ENCODE measurements around the gene MED29. TPM values are rescaled to one million over a fixed set of nuclear protein-coding genes. Genes with fewer than 3 reads are reported as not detected.

The MED29 gene
- total RNA-seq, 1 donor from 2014 or later = 28.2 TPM

DNA sequence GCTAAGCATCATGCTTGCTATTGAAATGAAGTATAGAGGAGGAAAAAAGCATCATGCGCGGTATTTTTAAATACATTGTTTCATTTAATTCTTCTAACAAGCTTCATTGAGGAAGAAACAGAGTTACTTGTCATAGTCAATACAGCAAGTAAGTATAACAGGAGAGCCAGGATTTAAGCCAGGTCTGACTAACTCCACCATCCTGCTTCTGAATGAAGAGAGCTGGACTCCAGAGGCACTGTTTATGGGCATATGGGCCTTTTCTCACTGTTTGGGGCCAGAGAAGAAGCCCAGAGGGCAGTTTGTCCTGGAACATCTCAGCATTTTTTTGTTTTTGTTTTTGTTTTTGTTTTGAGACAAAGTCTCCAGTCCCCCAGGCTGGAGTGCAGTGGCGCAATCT is 41.0 kb upstream of the MED29 start:
- peaks cover 66% of the 10 kb centered on the region for H3K79me2 ChIP-seq (ENCODE audit: low read depth)

DNA sequence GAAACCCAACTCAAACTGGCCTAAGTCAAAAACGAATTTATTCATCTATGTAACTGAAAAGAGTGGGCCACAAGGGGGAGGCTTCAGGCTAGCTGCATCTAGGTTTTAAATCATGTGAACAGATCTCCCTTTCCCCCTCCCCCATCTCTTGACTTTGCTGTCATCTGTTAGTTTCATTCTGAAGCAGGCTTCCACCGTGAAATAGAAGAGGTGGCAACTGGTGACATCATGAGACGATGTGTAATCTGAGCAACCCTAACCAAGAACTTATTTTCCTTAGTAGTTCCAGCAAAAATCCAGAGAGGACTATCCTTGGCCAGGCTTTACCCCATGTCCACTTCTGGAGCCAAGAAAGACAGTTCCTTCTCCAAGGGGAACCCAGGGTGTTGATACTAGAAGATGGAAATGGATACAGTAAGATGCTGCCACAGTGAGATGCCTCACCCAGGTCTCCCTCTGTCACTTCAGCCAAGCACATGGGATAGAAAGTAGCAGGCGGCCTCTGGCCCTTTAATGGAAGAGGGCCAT is 39.6 kb upstream of the MED29 start:
- H3K27me3 ChIP-seq = no peaks in the 10 kb centered on the region
- no peak overlapping the region for H2AFZ ChIP-seq (replicated peaks)
- DNase-seq (ENCODE audit: low spot score) = no peak
- H3K36me3 Mint-ChIP-seq = peaks cover 32% of the 10 kb centered on the region
- peaks cover 2% of the 10 kb centered on the region for H3F3A ChIP-seq (ENCODE audit: low read depth)
- H3K4me3 Mint-ChIP-seq = no peak overlapping the region
- H3K4me2 ChIP-seq = no peak overlapping the region
- peaks cover 52% of the 10 kb centered on the region for H3K79me2 ChIP-seq (ENCODE audit: low read depth)
- no peaks in the 10 kb centered on the region for H3K9me3 ChIP-seq (ENCODE audit: low read depth)
- no peaks in the 10 kb centered on the region for H3K36me3 ChIP-seq
- no peaks in the 10 kb centered on the region for H3K4me1 Mint-ChIP-seq
- peaks cover 90% of the 10 kb centered on the region for H4K20me1 ChIP-seq (ENCODE audit: low read depth)
- H3K9ac ChIP-seq = no peak overlapping the region
- no peaks in the 10 kb centered on the region for H3K4me1 ChIP-seq
- H3K27ac ChIP-seq = no peak overlapping the region
- H3K27ac Mint-ChIP-seq = no peak overlapping the region
- H3K27me3 Mint-ChIP-seq (ENCODE audit: insufficient read depth, low read depth) = no peaks in the 10 kb centered on the region
- TF ChIP-seq, protein P1, sequence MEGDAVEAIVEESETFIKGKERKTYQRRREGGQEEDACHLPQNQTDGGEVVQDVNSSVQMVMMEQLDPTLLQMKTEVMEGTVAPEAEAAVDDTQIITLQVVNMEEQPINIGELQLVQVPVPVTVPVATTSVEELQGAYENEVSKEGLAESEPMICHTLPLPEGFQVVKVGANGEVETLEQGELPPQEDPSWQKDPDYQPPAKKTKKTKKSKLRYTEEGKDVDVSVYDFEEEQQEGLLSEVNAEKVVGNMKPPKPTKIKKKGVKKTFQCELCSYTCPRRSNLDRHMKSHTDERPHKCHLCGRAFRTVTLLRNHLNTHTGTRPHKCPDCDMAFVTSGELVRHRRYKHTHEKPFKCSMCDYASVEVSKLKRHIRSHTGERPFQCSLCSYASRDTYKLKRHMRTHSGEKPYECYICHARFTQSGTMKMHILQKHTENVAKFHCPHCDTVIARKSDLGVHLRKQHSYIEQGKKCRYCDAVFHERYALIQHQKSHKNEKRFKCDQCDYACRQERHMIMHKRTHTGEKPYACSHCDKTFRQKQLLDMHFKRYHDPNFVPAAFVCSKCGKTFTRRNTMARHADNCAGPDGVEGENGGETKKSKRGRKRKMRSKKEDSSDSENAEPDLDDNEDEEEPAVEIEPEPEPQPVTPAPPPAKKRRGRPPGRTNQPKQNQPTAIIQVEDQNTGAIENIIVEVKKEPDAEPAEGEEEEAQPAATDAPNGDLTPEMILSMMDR (IDR thresholded peaks at IDR 0.05) = no peak
- no peak for TF ChIP-seq EZH2 (IDR thresholded peaks at IDR 0.05)
- TF ChIP-seq EZH2phosphoT487 (IDR thresholded peaks at IDR 0.05) = no peak
- no peak overlapping the region for H3K4me3 ChIP-seq
- no peaks in the 10 kb centered on the region for H3K9me3 Mint-ChIP-seq

More for the DNA sequence above, 41.0 kb upstream of the MED29 start:
- no peak for TF ChIP-seq EZH2phosphoT487 (IDR thresholded peaks at IDR 0.05)
- TF ChIP-seq, protein P1 (IDR thresholded peaks at IDR 0.05) = no peak
- no peak overlapping the region for H2AFZ ChIP-seq (replicated peaks)
- no peak overlapping the region for H3K4me2 ChIP-seq
- Mint-ChIP-seq H3K36me3 (peaks cover 21% of the 10 kb centered on the region), H3K4me3 (no peak overlapping the region), H3K27ac (no peak overlapping the region), H3K9me3 (no peaks in the 10 kb centered on the region), H3K4me1 (peaks cover 7% of the 10 kb centered on the region), H3K27me3 (ENCODE audit: insufficient read depth, low read depth) (no peaks in the 10 kb centered on the region)
- no peak overlapping the region for H3K4me3 ChIP-seq
- no peaks in the 10 kb centered on the region for H3K4me1 ChIP-seq
- no peak overlapping the region for H3K27ac ChIP-seq
- no peaks in the 10 kb centered on the region for H3K9me3 ChIP-seq (ENCODE audit: low read depth)
- peaks cover 2% of the 10 kb centered on the region for H3F3A ChIP-seq (ENCODE audit: low read depth)
- H3K27me3 ChIP-seq = no peaks in the 10 kb centered on the region
- no peak for DNase-seq (ENCODE audit: low spot score)
- peaks cover 90% of the 10 kb centered on the region for H4K20me1 ChIP-seq (ENCODE audit: low read depth)
- no peaks in the 10 kb centered on the region for H3K36me3 ChIP-seq
- no peak overlapping the region for H3K9ac ChIP-seq

DNA sequence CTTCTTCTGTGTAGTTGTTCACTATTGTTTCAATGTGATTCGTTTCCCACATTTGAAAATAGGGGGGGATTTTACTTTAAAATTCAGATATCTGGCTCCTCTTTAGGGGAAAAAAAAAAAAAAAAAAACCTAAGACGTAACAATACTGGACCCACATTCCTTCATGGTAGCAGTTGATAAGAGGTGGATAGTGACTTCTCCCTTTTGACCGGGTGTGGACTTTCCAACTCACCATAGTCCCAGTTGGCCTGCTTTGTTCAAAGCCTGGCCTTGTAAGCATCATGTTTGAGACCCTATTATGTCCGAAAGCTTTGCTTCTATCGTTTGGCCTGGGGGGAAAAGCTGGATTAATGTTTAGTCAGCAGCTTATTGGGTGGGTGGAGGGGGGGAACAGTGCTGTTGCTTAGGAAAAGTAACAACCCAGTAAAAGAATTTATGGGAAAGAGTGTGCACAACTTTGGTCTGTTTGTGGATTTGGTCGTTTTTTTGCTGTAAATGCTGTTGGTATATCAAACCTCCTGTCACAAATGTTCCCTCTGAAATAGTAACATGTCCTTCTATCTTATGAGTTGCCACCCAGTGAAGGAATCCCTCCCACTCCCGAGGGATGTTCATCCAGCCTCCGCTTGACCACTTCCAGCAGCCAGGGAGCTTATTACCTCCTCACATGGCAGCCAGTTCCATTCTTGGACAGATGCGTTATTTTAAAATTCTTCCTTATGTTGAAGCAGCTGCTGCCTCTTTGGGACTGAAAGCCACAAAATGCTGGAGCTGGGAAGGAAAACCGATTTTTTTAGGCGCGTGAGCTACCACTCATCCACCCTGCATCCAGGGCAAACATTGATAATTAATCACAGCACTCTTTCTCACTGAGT is 38.6 kb upstream of the MED29 start:
- Histone ChIP-seq H4K20me1 (ENCODE audit: low read depth) (peaks cover 87% of the 10 kb centered on the region), H3F3A (ENCODE audit: low read depth) (peaks cover 2% of the 10 kb centered on the region), H3K4me2 (no peak overlapping the region), H3K9me3 (ENCODE audit: low read depth) (no peaks in the 10 kb centered on the region), H2AFZ (replicated peaks) (no peak overlapping the region), H3K27me3 (no peaks in the 10 kb centered on the region), H3K27ac (no peak overlapping the region), H3K9ac (no peak overlapping the region), H3K36me3 (no peaks in the 10 kb centered on the region), H3K79me2 (ENCODE audit: low read depth) (peaks cover 41% of the 10 kb centered on the region), H3K4me3 (no peak overlapping the region), H3K4me1 (no peaks in the 10 kb centered on the region)
- TF ChIP-seq EZH2 (IDR thresholded peaks at IDR 0.05) (no peak), EZH2phosphoT487 (IDR thresholded peaks at IDR 0.05) (no peak)
- TF ChIP-seq, protein P1 (IDR thresholded peaks at IDR 0.05) = no peak
- Mint-ChIP-seq H3K27me3 (ENCODE audit: insufficient read depth, low read depth) (no peaks in the 10 kb centered on the region), H3K27ac (no peak overlapping the region), H3K36me3 (peaks cover 40% of the 10 kb centered on the region), H3K4me1 (no peaks in the 10 kb centered on the region), H3K4me3 (no peak overlapping the region), H3K9me3 (no peaks in the 10 kb centered on the region)
- no peak for DNase-seq (ENCODE audit: low spot score)
